Hepatocyte (in vitro differentiated cells): ENCODE results near the gene ASB2. TPM values are rescaled to one million over a fixed set of nuclear protein-coding genes. Genes with fewer than 3 reads are reported as not detected.

Source experiments
- DNase-seq: peaks from one replicate; pipeline ENCODE4 v3.0.0-alpha.2; 2016; ENCODE audit warnings: low spot score
- H2AFZ ChIP-seq: fragments of 200-600 bp; sonication (generic); 2 replicates; pipeline ENCODE4 v1.6.0; 2016; ENCODE audit warnings: antibody characterized with exemption, mild to moderate bottlenecking
- H3K27ac ChIP-seq: fragments of 200-600 bp; sonication (generic); 2 replicates; pipeline ENCODE4 v1.5.1; 2016; ENCODE audit warnings: mild to moderate bottlenecking
- H3K27me3 ChIP-seq: fragments of 200-600 bp; sonication (generic); 2 replicates; pipeline ENCODE4 v1.6.1; 2016
- H3K36me3 ChIP-seq: fragments of 200-600 bp; sonication (generic); replicated peaks from 2 replicates; pipeline ENCODE4 v1.5.1; 2016; ENCODE audit warnings: low read depth; ENCODE audit not compliant: insufficient read depth
- H3K4me1 ChIP-seq: fragments of 200-600 bp; sonication (generic); 2 replicates; pipeline ENCODE4 v1.5.1; 2016; ENCODE audit warnings: mild to moderate bottlenecking, moderate library complexity; ENCODE audit not compliant: insufficient read depth
- H3K4me2 ChIP-seq: fragments of 200-600 bp; sonication (generic); 2 replicates; pipeline ENCODE4 v1.6.0; 2016
- H3K4me3 ChIP-seq: fragments of 200-600 bp; sonication (generic); 2 replicates; pipeline ENCODE4 v1.5.1; 2016; ENCODE audit warnings: mild to moderate bottlenecking
- H3K79me2 ChIP-seq: fragments of 200-600 bp; sonication (generic); 2 replicates; pipeline ENCODE4 v1.6.0; 2017; ENCODE audit warnings: mild to moderate bottlenecking
- H3K9me2 ChIP-seq: fragments of 200-600 bp; sonication (generic); replicated peaks from 2 replicates; pipeline ENCODE4 v1.6.0; 2017; ENCODE audit warnings: mild to moderate bottlenecking; ENCODE audit not compliant: insufficient read depth
- H3K9me3 ChIP-seq: fragments of 200-600 bp; sonication (generic); 2 replicates; pipeline ENCODE4 v1.5.1; 2016; ENCODE audit warnings: low read depth, mild to moderate bottlenecking
- H4K20me1 ChIP-seq: fragments of 200-600 bp; sonication (generic); 2 replicates; pipeline ENCODE4 v1.6.0; 2016; ENCODE audit warnings: mild to moderate bottlenecking; ENCODE audit not compliant: insufficient read depth, poor library complexity, severe bottlenecking
- EZH2 ChIP-seq: fragments of 200-600 bp; sonication (generic); IDR thresholded peaks from 2 replicates; pipeline ENCODE4 v1.6.1; 2016; ENCODE audit warnings: antibody characterized with exemption, mild to moderate bottlenecking, borderline replicate concordance
- EZH2phosphoT487 ChIP-seq: fragments of 200-600 bp; sonication (generic); IDR thresholded peaks from one replicate; pipeline ENCODE4 v1.6.1; 2018; ENCODE audit warnings: antibody characterized with exemption, mild to moderate bottlenecking, low read depth, moderate library complexity; ENCODE audit not compliant: unreplicated experiment, severe bottlenecking
- WGBS: methylation state at CpG from one replicate; pipeline ENCODE4 v1.1.6; 2016; ENCODE audit warnings: low lambda C conversion rate; ENCODE audit errors: missing lambda C conversion rate; 5-methylcytosine and 5-hydroxymethylcytosine counted together
- polyA plus RNA-seq: library from polyadenylated mRNA; unstranded; fragments of >200 nt; fragmentation: Nextera tagmentation; extraction: Ambion mirVana; gene quantifications from 2 replicates; pipeline ENCODE4 v1.2.1, GENCODE V29; 2016
- total RNA-seq: library from RNA; depleted of rRNA; stranded (reverse); fragments of >200 nt; gene quantifications from 2 replicates; pipeline ENCODE4 v1.2.3, GENCODE V29; 2014
- TF ChIP-seq, protein P1 (sequence below): fragments of 200-600 bp; sonication (generic); IDR thresholded peaks from 2 replicates; pipeline ENCODE4 v1.5.1; 2016; ENCODE audit warnings: antibody characterized with exemption, mild to moderate bottlenecking; ENCODE audit not compliant: poor library complexity

Gene ASB2
- total and polyA plus RNA-seq, 2 experiments from 2014 or later, result 0.27 to 0.53 TPM

DNA sequence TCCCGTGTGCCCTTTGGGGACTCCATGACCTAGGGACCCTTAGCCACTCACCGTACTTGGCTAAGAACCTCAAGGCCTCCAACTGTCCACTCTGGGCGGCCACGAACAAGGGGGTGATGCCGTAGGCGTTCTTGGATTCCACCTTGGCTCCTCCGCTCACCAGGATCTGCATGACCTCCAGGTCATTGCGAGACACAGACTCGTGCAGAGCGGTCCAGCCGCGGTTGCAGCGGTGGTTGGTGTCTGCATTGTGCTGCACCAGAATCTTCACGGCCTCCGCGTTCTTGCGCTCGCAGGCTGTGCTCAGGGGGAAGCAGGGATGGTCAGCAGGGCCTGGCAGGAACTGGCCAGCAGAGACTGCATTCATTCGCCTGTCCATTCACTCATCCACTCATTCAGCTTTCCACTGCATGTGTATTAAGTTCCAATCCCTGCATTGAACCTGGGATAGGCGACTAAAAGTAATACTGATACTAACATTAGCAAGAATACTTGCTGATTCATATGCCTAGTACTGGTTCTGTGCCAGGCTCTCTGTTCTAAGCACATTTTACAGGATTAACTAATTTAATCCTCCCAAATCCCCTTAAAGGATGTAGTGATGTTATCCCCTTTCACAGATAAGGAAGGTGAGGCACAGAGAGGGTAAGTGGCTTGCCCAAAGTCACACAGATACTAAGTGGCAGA lies 25.3 kb downstream of the ASB2 start:
- H4K20me1 ChIP-seq, result no peaks in the 10 kb centered on the region
- no peaks in the 10 kb centered on the region for H3K9me3 ChIP-seq
- DNase-seq, result no peak
- no peaks in the 10 kb centered on the region for H3K36me3 ChIP-seq
- peaks cover 3% of the 10 kb centered on the region for H3K4me1 ChIP-seq
- H3K4me2 ChIP-seq, result no peak overlapping the region
- H3K4me3 ChIP-seq, result no peak overlapping the region
- no peaks in the 10 kb centered on the region for H3K27me3 ChIP-seq
- no peak overlapping the region for H3K27ac ChIP-seq
- H3K79me2 ChIP-seq, result no peaks in the 10 kb centered on the region
- TF ChIP-seq EZH2, result no peak
- TF ChIP-seq EZH2phosphoT487, result no peak
- TF ChIP-seq, protein P1, sequence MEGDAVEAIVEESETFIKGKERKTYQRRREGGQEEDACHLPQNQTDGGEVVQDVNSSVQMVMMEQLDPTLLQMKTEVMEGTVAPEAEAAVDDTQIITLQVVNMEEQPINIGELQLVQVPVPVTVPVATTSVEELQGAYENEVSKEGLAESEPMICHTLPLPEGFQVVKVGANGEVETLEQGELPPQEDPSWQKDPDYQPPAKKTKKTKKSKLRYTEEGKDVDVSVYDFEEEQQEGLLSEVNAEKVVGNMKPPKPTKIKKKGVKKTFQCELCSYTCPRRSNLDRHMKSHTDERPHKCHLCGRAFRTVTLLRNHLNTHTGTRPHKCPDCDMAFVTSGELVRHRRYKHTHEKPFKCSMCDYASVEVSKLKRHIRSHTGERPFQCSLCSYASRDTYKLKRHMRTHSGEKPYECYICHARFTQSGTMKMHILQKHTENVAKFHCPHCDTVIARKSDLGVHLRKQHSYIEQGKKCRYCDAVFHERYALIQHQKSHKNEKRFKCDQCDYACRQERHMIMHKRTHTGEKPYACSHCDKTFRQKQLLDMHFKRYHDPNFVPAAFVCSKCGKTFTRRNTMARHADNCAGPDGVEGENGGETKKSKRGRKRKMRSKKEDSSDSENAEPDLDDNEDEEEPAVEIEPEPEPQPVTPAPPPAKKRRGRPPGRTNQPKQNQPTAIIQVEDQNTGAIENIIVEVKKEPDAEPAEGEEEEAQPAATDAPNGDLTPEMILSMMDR, result no peak
- H2AFZ ChIP-seq, result no peak overlapping the region
- no peaks in the 10 kb centered on the region for H3K9me2 ChIP-seq
- WGBS, result 84% methylated on average over 20 of the region's 20 CpGs

DNA sequence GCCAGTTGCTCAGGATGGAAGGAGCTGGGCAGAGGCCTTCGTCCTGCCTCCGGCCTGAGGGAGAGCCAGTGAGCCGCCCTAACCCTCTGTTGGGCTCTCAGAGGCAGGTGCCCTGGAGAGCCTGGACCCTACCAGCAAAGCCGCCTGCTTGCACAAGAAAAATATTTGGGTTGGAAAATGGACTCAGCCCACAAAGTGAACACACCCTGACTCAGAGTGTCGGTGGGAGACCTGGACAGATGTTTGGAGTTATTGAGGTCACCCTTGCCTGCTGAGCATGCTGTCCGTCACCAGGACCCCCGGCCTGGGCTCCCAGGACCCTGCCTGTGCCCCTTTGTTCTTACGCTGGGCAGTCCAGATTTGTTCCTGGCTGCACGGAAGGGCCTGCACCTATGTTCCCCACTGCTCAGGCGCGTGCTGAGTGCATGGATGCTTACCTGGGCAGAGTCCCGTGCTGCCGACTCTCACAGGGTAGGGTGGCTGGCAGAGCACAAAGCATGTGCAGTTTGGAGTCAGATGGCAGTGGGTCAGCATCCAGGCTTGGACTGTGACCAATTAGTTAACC lies 26.8 kb downstream of the ASB2 start:
- no peaks in the 10 kb centered on the region for H3K9me3 ChIP-seq
- no peak overlapping the region for H2AFZ ChIP-seq
- no peaks in the 10 kb centered on the region for H3K9me2 ChIP-seq
- no peaks in the 10 kb centered on the region for H4K20me1 ChIP-seq
- no peak for DNase-seq
- no peak overlapping the region for H3K4me2 ChIP-seq
- WGBS, result 97% methylated on average over 13 of the region's 13 CpGs
- H3K27ac ChIP-seq, result no peak overlapping the region
- no peaks in the 10 kb centered on the region for H3K79me2 ChIP-seq
- H3K27me3 ChIP-seq, result no peaks in the 10 kb centered on the region
- no peak overlapping the region for H3K4me3 ChIP-seq
- H3K36me3 ChIP-seq, result no peaks in the 10 kb centered on the region
- H3K4me1 ChIP-seq, result peaks cover 3% of the 10 kb centered on the region
- TF ChIP-seq EZH2 (no peak), EZH2phosphoT487 (no peak)
- TF ChIP-seq, protein P1, result no peak

DNA sequence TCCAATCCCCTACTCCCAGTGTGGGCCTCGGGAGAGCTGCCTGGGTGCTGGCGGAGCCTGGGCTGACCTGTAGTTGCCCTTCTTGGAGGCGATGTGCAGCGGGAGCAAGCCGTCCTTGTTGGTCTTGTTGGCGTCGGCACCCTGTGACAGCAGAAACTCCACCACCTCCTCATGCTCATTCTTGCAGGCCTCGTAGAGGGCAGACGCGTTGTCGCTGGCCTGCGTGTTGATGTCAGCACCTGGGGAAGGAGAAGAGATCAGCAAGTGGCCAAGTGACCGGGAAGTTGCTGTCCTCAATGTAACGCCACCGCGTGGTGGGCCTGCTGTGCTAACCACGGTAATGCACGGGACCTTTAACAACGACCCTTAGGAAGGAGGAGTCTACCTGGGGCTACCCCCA lies 29.1 kb downstream of the ASB2 start:
- WGBS, result 86% methylated on average over 19 of the region's 19 CpGs

More for the DNA sequence above, 29.1 kb downstream of the ASB2 start:
- H3K4me3 ChIP-seq, result no peak overlapping the region
- no peaks in the 10 kb centered on the region for H3K79me2 ChIP-seq
- peak overlapping the region; percentile 65 for H3K27ac ChIP-seq
- H2AFZ ChIP-seq, result no peak overlapping the region
- TF ChIP-seq, protein P1, result no peak
- TF ChIP-seq EZH2 (no peak), EZH2phosphoT487 (no peak)
- peaks cover 3% of the 10 kb centered on the region for H3K4me1 ChIP-seq
- no peaks in the 10 kb centered on the region for H3K9me3 ChIP-seq
- H3K36me3 ChIP-seq, result no peaks in the 10 kb centered on the region
- no peaks in the 10 kb centered on the region for H3K9me2 ChIP-seq
- no peak overlapping the region for H3K4me2 ChIP-seq
- H4K20me1 ChIP-seq, result no peaks in the 10 kb centered on the region
- no peaks in the 10 kb centered on the region for H3K27me3 ChIP-seq
- no peak for DNase-seq
